Transverse colon (tissue), 4 donors: ENCODE results near the gene PPP1R15B.

Experiments
- EP300 ChIP-seq: sonication (generic); formaldehyde crosslinking; IDR thresholded peaks from one replicate; pipeline ENCODE4 v1.6.1; 2017; ENCODE audit warnings: antibody characterized with exemption, low read depth
- POLR2AphosphoS5 ChIP-seq, 3 donors: sonication (generic); formaldehyde crosslinking; IDR thresholded peaks; one replicate each; pipeline ENCODE4 v1.6.1; 2016; ENCODE audit warnings: antibody characterized with exemption in 3 of 3
- TF ChIP-seq, protein P1 (sequence below), 5 experiments: fragments of 200-600 bp in 3 of 5; fragments of 450-650 bp in 2 of 5; sonication (generic) in 3 of 5; IDR thresholded peaks; 1 replicate in 2 of 5; 2 replicates in 3 of 5; pipeline ENCODE4 v1.5.1; 2016 to 2017; ENCODE audit warnings: antibody characterized with exemption in 5 of 5, inconsistent platforms in 3 of 5, mild to moderate bottlenecking in 2 of 5, moderate library complexity in 1 of 5

GRCh38 chr1:204370176-204370575 is 41.4 kb downstream of the PPP1R15B start:
- TF ChIP-seq, protein P1, sequence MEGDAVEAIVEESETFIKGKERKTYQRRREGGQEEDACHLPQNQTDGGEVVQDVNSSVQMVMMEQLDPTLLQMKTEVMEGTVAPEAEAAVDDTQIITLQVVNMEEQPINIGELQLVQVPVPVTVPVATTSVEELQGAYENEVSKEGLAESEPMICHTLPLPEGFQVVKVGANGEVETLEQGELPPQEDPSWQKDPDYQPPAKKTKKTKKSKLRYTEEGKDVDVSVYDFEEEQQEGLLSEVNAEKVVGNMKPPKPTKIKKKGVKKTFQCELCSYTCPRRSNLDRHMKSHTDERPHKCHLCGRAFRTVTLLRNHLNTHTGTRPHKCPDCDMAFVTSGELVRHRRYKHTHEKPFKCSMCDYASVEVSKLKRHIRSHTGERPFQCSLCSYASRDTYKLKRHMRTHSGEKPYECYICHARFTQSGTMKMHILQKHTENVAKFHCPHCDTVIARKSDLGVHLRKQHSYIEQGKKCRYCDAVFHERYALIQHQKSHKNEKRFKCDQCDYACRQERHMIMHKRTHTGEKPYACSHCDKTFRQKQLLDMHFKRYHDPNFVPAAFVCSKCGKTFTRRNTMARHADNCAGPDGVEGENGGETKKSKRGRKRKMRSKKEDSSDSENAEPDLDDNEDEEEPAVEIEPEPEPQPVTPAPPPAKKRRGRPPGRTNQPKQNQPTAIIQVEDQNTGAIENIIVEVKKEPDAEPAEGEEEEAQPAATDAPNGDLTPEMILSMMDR (IDR thresholded peaks at IDR 0.05): no peak
- TF ChIP-seq POLR2AphosphoS5 (IDR thresholded peaks at IDR 0.05) (no peak), EP300 (no peak)
